HG03571 (cell line): ENCODE data around the gene TENM3.

Experiments used
- ATAC-seq: cut with Tn5 transposase; IDR thresholded peaks from one replicate; pipeline ENCODE4 v1.9.1; 2021; ENCODE audit not compliant: unreplicated experiment

Gene TENM3

DNA sequence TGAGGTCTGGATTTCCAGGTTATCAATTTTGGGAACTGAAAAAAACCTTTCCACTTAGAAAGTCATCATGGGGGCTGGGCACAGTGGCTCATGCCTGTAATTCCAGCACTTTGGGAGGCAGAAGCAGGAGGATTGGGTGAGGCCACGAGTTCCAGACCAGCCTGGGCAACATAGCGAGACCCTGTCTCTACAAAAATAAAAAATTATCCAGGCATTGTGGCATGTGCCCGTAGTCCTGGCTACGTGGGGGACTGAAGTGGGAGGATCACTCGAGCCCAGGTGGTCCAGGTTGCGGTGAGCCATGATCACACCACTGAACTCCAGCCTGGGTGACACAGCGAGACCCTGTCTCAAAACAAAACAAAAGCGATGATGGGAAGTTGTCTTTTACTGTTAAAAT, 7.9 kb downstream of the TENM3 start:
- ATAC-seq = no peak

DNA sequence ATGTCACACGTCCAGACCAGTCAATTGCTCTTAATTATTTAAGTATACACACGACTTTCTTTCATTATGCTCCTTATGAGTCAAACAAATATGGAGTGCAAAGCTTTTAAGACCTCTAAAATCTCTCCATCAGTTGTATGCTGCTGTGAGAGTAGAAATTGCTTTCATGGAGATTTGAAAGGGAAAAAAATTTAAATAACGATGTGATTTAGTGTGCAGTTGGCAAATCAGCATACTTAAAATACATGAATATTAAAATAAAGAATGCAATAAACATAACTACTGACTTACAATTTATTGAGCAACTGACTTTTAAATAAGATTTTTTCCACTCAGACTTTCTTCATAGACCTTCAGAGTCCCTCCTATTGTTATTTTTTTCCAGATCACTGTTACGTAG, 9.0 kb downstream of the TENM3 start:
- ATAC-seq = no peak

DNA sequence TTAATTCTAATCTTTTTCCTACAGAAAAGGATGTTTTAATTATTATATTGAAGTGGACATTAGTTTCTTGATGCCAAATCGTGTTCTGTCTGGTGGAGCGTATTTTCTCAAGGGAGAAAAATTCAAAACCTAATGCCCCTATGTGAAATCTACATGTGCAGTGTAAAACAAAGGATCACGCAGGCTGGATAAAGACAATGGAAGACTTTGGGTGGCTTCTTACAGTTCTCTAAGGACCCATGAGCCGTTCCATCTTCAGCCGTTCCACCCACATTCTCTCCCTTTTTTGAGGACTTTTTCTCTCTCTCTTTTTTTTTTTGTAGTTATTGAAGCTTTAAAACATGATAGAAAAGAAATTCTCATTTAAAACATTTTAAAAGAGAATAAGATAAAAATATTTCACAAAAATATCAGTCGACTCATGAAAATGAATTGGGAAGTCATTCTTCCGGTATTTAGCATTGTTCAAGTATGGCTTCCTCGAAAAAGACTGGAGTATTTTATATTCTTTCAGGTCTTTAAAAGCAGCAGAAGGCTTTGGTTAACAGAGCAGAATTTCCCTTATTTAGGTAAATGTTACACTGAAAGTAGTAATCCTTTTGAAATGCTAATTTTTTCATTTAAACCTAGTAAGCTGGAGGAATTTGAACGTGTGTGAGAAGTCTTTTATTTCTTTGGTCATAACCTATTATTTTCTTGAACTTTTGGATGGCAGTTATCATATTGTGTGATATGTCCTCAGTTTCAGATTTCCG, 11.0 kb downstream of the TENM3 start:
- ATAC-seq = no peak

DNA sequence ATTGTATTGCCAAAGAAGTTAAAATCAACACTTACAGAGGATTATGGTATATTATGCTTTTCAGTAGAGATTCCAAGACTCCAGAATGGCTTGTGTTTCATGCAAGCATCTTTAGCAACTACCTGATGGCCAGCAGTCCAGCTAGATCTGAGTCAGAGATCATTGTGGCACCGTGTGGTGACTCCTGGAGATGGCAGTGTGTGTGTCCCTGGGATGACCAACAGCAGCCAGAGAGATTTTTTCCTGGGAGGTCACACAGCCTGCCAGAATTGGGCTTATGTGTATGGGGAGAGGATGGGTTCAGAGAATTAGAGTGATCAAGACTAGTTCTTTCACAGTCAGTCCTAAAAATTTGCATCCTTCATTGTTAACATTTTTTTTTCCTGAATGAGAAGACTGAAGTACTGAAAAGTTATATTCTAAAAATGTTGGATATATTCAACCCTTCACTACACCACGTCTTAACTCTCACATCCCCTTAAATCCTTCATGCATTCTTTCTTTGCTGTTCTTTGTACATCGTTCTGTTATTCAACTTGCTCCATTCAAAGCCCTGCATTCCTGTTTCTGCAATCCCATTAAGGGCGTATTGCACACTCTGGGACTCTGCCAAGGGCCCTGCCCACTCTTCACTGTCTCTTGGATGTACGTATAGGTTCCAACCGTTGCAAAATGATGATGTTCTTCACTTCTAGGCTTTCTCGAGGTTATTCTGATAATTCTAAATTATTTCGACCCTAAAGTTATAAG, 12.4 kb downstream of the TENM3 start:
- ATAC-seq = no peak

DNA sequence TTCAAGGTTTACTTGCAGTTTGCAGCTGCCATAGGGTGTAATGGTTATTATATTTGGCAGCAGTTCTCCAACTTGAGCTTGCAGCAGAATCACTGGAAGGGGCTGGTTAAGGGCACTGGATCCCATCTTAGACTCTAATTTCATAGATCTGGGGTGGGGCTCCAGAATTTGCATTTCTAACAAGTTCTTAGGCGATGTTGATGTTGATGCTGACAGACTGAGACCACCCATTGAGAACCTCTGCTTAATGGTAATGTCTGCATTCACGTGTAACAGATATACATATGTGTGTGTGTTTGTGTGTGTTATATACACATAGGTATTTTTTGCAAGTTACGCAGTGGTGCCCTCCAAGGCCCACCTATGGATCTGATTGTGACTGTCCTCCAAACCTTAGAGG, 13.8 kb downstream of the TENM3 start:
- no peak for ATAC-seq

DNA sequence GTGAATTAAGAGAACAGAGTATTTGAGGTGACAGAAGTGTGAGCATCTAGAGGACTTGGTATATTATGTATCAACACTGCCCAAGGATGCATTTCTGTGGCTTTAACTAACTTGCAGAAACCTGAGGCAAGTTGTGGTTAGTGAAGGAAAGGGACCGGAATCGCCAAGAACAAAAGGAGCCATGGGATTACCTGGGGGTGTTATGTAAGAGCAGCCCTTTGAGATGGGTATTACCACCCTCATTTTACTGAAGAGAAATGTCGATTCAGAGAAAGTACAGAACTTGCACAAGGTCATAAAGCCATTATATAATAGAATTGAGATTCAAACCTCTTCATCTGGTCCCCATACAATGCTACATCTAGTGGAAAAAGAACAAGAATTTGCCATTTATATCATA, 14.3 kb downstream of the TENM3 start:
- no peak for ATAC-seq

DNA sequence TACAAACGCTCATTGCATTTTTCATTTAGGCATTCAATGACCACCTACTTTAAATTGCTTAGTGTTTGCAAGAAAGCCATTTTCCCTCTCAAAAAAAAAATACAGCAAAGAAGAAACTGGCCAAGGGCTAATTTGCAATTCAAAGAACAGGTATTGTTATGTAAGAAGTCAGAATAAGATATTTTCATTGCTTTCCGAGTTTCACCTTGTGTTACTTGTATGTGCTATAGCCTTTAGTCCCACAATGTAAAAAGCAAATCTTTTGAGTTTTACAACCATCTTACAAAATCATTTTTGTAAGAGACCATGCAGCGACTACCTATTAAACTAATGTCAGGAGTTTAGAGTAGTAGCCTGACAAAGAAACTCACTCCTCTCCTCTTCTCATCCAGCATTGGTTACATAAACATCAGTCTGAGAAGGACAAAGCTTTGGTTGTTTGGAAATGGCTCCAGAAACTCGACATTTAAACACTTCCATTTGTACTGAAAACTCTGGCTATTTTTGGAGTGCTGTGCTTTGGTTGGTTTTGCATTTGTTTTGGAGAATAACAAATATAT, 15.3 kb downstream of the TENM3 start:
- no peak for ATAC-seq

DNA sequence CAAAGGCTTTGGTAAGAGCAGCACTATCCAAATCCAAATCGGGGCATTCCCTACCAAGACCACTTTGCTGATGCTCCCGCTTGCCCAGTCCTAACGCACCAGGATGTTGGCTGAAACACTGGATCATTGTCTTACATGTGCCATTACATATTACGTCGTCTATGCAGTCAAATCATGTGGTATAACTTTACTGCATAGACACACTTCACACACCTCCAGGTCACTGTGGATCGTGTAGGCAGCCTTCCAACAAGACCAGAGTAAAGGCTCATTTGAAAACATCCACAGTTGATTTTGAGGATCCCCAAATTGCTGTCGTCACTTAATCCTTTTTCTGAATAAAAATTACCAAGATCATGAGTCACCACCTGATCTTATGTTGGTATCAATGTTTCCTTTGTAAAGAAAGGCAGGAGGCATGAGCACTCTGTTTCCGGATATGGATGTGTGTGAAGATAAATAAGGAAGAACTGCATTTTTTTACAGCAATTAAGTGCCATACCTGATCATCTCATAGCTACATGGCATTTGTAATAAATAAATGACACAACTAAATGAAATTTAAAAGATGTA, 18.5 kb downstream of the TENM3 start:
- no peak for ATAC-seq

DNA sequence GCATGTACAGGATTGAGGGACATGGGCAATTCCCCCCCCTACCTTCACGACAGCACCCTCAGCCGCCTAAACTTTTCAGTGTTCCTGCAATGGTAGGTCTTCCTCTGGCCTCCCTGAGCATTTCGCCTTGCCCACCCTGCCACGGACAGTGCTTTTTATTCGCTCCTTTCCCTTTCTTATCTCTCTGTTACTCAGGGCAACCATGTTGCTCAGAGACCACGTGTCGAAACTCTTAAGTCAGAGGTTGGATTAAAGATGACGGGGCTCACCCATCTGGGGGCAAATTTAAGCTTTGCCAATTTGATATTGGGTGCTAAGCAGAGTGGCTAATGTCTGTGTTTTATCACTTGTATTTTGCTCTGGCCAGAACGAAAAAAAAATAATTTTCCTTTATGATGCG, 20.4 kb downstream of the TENM3 start:
- ATAC-seq = no peak

DNA sequence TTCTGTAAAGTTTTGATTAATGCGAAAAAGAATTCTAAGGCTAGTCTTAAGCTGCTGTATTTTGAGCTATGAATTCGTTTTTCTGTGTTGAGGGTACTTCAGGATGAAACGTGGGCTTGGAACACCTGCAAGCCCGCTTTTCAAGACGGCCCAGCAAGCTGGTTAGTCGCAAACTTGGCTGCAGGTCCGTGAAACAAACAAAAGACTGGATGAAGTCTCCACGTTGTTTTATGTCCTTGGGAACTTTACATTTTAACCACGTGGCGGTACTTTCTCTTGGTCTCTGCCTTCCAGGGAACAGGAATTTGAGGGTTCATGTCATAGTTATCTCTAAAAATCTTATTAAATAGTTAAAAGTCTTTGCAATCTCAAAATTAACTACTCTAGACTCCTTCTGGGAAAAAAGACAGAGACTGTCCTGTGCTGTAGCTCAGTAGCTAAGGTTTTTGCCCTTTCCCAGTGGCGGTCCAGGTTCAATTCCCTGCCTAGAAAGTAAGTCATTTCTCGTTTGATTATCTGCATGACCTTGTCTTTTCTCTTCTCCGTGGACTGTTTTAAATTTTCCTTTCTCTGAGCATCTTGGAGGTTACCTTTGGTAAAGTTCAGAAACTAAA, 21.0 kb downstream of the TENM3 start:
- ATAC-seq = no peak

DNA sequence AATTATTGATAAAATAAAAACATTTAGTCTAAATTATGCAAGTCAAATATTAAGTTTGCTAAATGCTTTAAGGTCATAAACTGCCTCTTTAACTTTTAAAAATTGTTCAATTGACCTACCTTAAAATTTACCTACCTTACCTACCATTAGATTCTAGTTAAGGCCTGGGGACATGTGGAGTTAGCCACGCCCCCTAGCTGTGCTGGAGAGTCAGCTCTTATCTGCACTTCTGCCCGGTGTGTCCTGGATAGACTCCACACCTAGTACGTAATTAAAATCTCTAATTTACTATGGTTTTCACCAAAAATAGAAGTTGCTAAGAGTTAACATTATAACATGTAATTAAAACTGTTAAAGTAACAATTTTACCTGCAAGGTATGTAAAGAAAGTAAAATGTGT, 22.7 kb downstream of the TENM3 start:
- no peak for ATAC-seq

DNA sequence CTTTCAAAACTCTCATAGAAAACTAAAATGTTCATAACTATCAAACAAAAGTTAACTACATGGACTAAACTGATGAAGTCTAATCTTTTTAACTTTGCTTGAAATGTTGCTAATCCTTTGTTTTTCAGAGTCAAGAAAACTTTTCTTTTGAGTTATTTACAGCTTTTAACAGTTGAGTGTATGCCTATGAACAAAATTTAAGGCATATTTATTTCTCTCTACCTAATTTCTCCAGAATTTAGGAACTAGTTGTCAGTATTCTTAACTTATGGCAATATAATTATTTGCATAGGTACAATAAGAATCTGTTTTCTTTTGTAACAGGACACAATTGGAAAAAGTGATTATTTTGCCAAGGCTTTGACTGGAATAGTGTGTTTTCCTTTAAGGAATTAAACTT, 23.8 kb downstream of the TENM3 start:
- ATAC-seq = no peak

DNA sequence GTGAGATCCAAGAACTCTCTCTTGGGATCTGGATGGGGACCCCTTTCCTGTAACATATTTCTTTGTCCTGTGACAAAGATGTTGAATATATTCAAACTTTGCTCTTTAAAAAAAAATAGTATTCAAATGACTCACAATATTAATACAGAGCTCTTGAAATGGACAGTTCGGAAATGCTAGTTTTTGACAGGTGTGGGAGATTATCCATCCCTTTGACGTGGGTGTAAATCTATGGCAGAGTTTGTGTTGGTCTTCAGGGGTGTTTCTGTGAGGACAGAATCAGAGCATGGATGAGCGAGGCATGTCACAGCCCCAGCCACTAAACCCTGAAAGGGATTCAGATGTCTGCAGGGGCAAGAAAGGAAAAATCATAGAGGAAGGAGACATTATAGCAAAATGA, 25.8 kb downstream of the TENM3 start:
- ATAC-seq = no peak

DNA sequence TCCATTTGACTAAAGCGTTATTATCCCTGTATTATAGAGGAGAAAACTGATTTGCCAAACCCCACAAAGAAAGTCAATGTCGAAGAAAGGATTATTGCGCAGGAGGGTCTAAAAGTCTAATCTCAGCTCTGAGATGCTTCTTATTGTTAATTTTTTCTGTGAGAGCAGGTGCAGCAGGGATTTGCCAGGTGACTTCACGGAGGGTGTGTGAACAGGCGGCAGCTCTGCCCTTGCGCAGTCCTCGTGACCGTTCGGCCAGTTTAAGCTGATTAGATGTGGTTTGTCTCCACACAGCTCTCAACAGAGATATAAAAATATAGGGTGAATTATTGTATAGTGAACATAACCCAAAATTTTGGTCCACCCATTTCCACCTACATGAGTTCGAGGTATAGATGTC, 28.5 kb downstream of the TENM3 start:
- no peak for ATAC-seq

DNA sequence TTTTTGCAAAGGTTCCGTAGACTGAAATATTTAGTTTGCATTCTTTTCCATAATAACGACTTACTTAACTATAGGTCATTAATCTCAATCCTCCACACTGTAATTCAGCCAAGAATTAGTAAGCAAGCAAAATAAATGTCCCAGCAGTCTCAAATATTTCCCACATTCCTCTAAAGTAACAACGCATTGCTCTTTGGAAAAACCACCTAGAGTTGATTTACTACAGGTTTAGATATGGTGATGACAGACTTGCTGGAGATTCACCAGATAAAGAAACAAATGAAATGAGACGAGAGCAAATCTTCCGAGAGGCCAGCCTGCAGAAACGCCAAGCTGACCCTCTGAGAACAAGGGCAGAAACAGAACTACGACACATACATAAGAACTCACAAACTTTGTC, 28.9 kb downstream of the TENM3 start:
- no peak for ATAC-seq

DNA sequence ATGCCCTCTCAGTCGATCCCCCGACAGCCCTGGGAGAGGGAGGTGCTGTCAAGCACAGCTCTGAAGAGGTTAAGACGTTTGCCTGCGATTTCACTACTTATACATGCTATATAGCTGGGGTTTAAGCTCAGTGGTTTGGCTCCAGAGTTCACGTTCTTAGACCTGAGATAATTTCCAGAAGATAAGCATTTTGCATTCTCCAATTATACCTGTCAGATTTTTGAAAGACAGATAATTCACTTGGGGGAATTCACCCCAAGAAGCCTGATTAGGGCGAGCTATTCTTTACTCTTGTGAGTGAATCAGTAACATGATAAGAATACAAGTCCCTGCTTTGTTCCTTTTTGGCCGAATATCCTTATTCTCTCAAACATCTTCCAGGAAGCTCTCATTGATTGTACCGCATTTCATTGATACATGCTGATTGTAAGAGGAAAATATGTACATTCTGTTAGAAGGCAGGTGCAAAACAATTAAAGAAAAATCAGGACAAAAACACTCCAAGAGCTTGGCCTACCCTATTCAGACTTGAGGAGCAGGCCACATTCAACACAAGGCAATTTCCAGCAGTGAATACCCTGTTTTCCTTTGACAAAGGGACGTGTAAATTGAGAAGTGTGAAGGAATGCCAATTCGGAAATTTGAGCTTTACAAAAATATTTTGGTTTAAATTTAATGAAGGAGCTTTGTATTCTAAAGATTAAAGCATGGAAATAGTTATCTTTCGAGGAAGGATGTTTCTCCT, 30.2 kb downstream of the TENM3 start:
- ATAC-seq = no peak

DNA sequence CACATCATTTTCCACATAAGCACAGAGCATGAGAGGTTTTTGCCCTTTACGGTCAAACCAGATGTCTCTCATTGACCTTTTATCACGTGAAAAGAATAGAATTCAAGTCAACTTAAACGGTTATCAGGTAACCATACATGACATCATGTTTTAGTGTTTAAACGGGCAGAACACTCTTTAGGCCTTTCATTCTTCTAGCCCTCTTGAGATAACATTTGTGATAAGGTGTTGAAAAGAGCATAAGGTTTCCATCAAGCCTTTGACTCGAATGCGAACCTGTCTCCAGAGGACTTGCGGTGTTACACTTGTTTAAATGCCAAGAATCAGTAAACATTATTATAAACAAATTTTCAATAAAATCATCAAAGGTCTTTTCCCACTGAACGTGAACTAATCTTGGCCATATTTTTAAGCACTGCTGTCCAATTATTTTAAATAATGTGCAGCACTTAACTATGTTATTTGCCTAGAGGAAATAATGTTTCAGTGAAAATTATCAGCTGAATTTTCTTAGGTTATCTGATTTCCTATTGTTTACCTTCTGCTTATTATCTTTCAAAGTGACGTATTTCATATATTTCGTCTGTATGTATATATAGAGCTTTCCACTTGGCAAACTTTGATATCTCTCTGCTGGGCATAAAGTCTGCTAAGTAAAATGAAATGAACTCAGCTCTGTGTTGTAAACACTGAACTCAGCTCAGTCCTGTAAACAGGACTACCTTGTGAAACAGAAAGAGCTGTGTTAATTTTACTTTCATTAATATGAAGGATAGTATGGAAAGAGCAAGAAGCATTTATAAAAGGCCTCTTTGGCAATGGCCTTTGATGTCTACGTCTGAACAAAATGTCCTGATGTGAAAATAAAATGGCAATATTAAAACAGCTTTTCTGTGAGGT, 33.3 kb downstream of the TENM3 start:
- ATAC-seq = no peak

DNA sequence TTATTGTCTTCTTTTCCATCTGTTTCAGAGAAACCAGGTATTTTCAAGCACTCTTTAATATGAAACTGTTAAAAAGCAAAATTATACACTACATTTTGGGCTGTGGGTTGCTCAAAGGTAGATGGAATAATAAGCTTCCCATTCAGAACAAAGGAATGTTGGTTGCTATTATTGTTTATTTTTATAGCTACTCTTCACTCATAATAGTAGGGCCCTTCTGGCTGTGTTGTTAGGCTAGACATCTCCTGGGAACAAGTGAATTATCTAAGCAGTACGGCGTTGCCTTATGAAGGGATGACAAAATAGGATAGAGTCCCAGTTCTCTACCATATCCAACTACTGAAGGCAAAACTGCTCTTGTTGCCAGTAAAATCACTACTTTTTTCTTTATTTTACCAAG, 34.2 kb downstream of the TENM3 start:
- no peak for ATAC-seq

DNA sequence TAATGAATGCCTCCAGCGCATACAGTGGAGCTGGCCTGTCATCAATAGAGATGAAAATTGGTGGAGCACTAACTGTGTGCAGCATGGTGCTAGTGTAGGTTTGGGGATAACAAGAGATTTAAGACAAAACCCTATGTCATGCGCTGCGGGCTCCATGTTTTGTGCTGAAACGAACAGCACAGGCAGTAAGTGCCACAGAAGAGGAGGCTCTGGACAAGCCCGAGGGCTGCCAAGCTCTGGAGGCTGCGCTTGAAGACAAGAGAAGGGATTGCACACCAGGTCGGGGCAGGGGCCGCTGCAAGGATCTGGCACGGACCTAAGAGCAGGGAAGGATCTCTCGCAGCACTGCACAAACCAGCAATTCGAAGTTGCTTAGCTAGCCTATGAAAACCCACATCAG, 35.5 kb downstream of the TENM3 start:
- no peak for ATAC-seq
